ENCODE results near the gene NT5C1B.
"Not testable (repeated sequence)": the region's sequence is repeated elsewhere in the genome, so short reads cannot be mapped to it uniquely, and the experiment has no call there.

NT5C1B gene

GRCh38 chr2:18589354-18589753, at the start of gene NT5C1B:
NT5C1B (minus strand) TSS chr2:18589569; CDS start chr2:18589468, 101 bp downstream.
- H3K36me3 Mint-ChIP-seq (ENCODE audit: low read depth) = no peaks in the 10 kb centered on the region
- no peak within 1 kb of the TSS for H3K4me3 Mint-ChIP-seq
- H3K4me1 Mint-ChIP-seq (ENCODE audit: low read depth) = no peaks in the 10 kb centered on the region
- no peaks in the 10 kb centered on the region for H3K27me3 Mint-ChIP-seq (ENCODE audit: low read depth)
- H3K27ac Mint-ChIP-seq = no peak within 1 kb of the TSS
- H3K9me3 Mint-ChIP-seq = peaks cover 12% of the 10 kb centered on the region

- Mint-ChIP-seq H3K27ac (no peak overlapping the region), H3K27me3 (ENCODE audit: low read depth) (no peaks in the 10 kb centered on the region), H3K9me3 (peaks cover 48% of the 10 kb centered on the region), H3K4me1 (ENCODE audit: low read depth) (no peaks in the 10 kb centered on the region), H3K4me3 (no peak overlapping the region), H3K36me3 (ENCODE audit: low read depth) (no peaks in the 10 kb centered on the region)
Measured at GRCh38 chr2:18637196-18637595, 47.8 kb upstream of the NT5C1B start.

- H3K4me3 Mint-ChIP-seq; H3K27me3 Mint-ChIP-seq (ENCODE audit: low read depth); H3K36me3 Mint-ChIP-seq (ENCODE audit: low read depth); H3K4me1 Mint-ChIP-seq (ENCODE audit: low read depth); H3K27ac Mint-ChIP-seq: not testable (repeated sequence)
- H3K9me3 Mint-ChIP-seq = peaks cover 54% of the 10 kb centered on the region
Measured at GRCh38 chr2:18632699-18633098, 43.3 kb upstream of the NT5C1B start.

GRCh38 chr2:18630941-18631340, 41.6 kb upstream of the NT5C1B start:
- H3K4me1 Mint-ChIP-seq (ENCODE audit: low read depth) = no peaks in the 10 kb centered on the region

GRCh38 chr2:18630541-18630940, 41.2 kb upstream of the NT5C1B start:
- H3K36me3 Mint-ChIP-seq (ENCODE audit: low read depth) = no peaks in the 10 kb centered on the region
- no peaks in the 10 kb centered on the region for H3K27me3 Mint-ChIP-seq (ENCODE audit: low read depth)
- no peak overlapping the region for H3K27ac Mint-ChIP-seq
- H3K9me3 Mint-ChIP-seq = peaks cover 35% of the 10 kb centered on the region
- no peaks in the 10 kb centered on the region for H3K4me1 Mint-ChIP-seq (ENCODE audit: low read depth)
- no peak overlapping the region for H3K4me3 Mint-ChIP-seq

More at GRCh38 chr2:18630941-18631340, 41.6 kb upstream of the NT5C1B start:
- Mint-ChIP-seq H3K4me3 (no peak overlapping the region), H3K9me3 (peaks cover 36% of the 10 kb centered on the region), H3K27me3 (ENCODE audit: low read depth) (no peaks in the 10 kb centered on the region), H3K36me3 (ENCODE audit: low read depth) (no peaks in the 10 kb centered on the region), H3K27ac (no peak overlapping the region)

- Mint-ChIP-seq H3K4me3 (no peak overlapping the region), H3K36me3 (ENCODE audit: low read depth) (no peaks in the 10 kb centered on the region), H3K4me1 (ENCODE audit: low read depth) (no peaks in the 10 kb centered on the region), H3K27me3 (ENCODE audit: low read depth) (no peaks in the 10 kb centered on the region), H3K9me3 (peaks cover 30% of the 10 kb centered on the region), H3K27ac (no peak overlapping the region)
Measured at GRCh38 chr2:18630101-18630500, 40.7 kb upstream of the NT5C1B start.

GRCh38 chr2:18626958-18627650, 37.7 kb upstream of the NT5C1B start:
- peaks cover 13% of the 10 kb centered on the region for H3K9me3 Mint-ChIP-seq
- no peak overlapping the region for H3K27ac Mint-ChIP-seq
- no peaks in the 10 kb centered on the region for H3K27me3 Mint-ChIP-seq (ENCODE audit: low read depth)
- H3K4me1 Mint-ChIP-seq (ENCODE audit: low read depth) = no peaks in the 10 kb centered on the region
- H3K36me3 Mint-ChIP-seq (ENCODE audit: low read depth) = no peaks in the 10 kb centered on the region
- no peak overlapping the region for H3K4me3 Mint-ChIP-seq

- Mint-ChIP-seq H3K36me3 (ENCODE audit: low read depth) (no peaks in the 10 kb centered on the region), H3K4me1 (ENCODE audit: low read depth) (no peaks in the 10 kb centered on the region), H3K27me3 (ENCODE audit: low read depth) (no peaks in the 10 kb centered on the region), H3K9me3 (peaks cover 8% of the 10 kb centered on the region), H3K27ac (no peak overlapping the region), H3K4me3 (no peak overlapping the region)
Measured at GRCh38 chr2:18626256-18626668, 36.9 kb upstream of the NT5C1B start.

- Mint-ChIP-seq H3K4me1 (ENCODE audit: low read depth) (no peaks in the 10 kb centered on the region), H3K27me3 (ENCODE audit: low read depth) (no peaks in the 10 kb centered on the region), H3K36me3 (ENCODE audit: low read depth) (no peaks in the 10 kb centered on the region), H3K27ac (no peak overlapping the region), H3K9me3 (peaks cover under 1% of the 10 kb centered on the region), H3K4me3 (no peak overlapping the region)
Measured at GRCh38 chr2:18625563-18625962, 36.2 kb upstream of the NT5C1B start.

GRCh38 chr2:18623782-18624181, 34.4 kb upstream of the NT5C1B start:
- Mint-ChIP-seq H3K9me3 (no peaks in the 10 kb centered on the region), H3K27me3 (ENCODE audit: low read depth) (no peaks in the 10 kb centered on the region), H3K4me1 (ENCODE audit: low read depth) (no peaks in the 10 kb centered on the region), H3K36me3 (ENCODE audit: low read depth) (no peaks in the 10 kb centered on the region), H3K27ac (no peak overlapping the region), H3K4me3 (no peak overlapping the region)

- Mint-ChIP-seq H3K4me3 (no peak overlapping the region), H3K36me3 (ENCODE audit: low read depth) (no peaks in the 10 kb centered on the region), H3K27me3 (ENCODE audit: low read depth) (no peaks in the 10 kb centered on the region), H3K27ac (no peak overlapping the region), H3K4me1 (ENCODE audit: low read depth) (no peaks in the 10 kb centered on the region), H3K9me3 (peaks cover 4% of the 10 kb centered on the region)
Measured at GRCh38 chr2:18620867-18621632, 31.7 kb upstream of the NT5C1B start.

GRCh38 chr2:18619091-18619490, 29.7 kb upstream of the NT5C1B start:
- H3K27me3 Mint-ChIP-seq (ENCODE audit: low read depth) = no peaks in the 10 kb centered on the region
- no peaks in the 10 kb centered on the region for H3K4me1 Mint-ChIP-seq (ENCODE audit: low read depth)
- H3K9me3 Mint-ChIP-seq = peaks cover 8% of the 10 kb centered on the region
- H3K4me3 Mint-ChIP-seq = no peak overlapping the region
- H3K27ac Mint-ChIP-seq = no peak overlapping the region
- H3K36me3 Mint-ChIP-seq (ENCODE audit: low read depth) = no peaks in the 10 kb centered on the region

- Mint-ChIP-seq H3K9me3 (peaks cover 8% of the 10 kb centered on the region), H3K27me3 (ENCODE audit: low read depth) (no peaks in the 10 kb centered on the region)
Measured at GRCh38 chr2:18614041-18614440, 24.7 kb upstream of the NT5C1B start.

GRCh38 chr2:18612133-18612532, 22.8 kb upstream of the NT5C1B start:
- Mint-ChIP-seq H3K4me1 (ENCODE audit: low read depth) (no peaks in the 10 kb centered on the region), H3K9me3 (peaks cover 4% of the 10 kb centered on the region), H3K4me3 (no peak overlapping the region), H3K27me3 (ENCODE audit: low read depth) (no peaks in the 10 kb centered on the region), H3K36me3 (ENCODE audit: low read depth) (no peaks in the 10 kb centered on the region), H3K27ac (no peak overlapping the region)

More at GRCh38 chr2:18614041-18614440, 24.7 kb upstream of the NT5C1B start:
- Mint-ChIP-seq H3K4me3 (no peak overlapping the region), H3K27ac (no peak overlapping the region), H3K4me1 (ENCODE audit: low read depth) (no peaks in the 10 kb centered on the region), H3K36me3 (ENCODE audit: low read depth) (no peaks in the 10 kb centered on the region)

- Mint-ChIP-seq H3K27ac (no peak overlapping the region), H3K9me3 (peaks cover 4% of the 10 kb centered on the region), H3K4me1 (ENCODE audit: low read depth) (peaks cover 5% of the 10 kb centered on the region), H3K4me3 (no peak overlapping the region), H3K27me3 (ENCODE audit: low read depth) (no peaks in the 10 kb centered on the region), H3K36me3 (ENCODE audit: low read depth) (no peaks in the 10 kb centered on the region)
Measured at GRCh38 chr2:18611604-18612003, 22.2 kb upstream of the NT5C1B start.
